Neural progenitor cell (in vitro differentiated cells): Measurements from ENCODE around the gene SLC45A1.

Experiments
- EZH2phosphoT487 ChIP-seq: fragments of 200-600 bp; sonication (generic); IDR thresholded peaks from 2 replicates; pipeline ENCODE4 v1.6.1; 2017; ENCODE audit warnings: antibody characterized with exemption
- TF ChIP-seq, protein P1 (sequence below): fragments of 200-600 bp; sonication (generic); IDR thresholded peaks from 2 replicates; pipeline ENCODE4 v1.5.1; 2017; ENCODE audit warnings: antibody characterized with exemption, mild to moderate bottlenecking

- TF ChIP-seq, protein P1, sequence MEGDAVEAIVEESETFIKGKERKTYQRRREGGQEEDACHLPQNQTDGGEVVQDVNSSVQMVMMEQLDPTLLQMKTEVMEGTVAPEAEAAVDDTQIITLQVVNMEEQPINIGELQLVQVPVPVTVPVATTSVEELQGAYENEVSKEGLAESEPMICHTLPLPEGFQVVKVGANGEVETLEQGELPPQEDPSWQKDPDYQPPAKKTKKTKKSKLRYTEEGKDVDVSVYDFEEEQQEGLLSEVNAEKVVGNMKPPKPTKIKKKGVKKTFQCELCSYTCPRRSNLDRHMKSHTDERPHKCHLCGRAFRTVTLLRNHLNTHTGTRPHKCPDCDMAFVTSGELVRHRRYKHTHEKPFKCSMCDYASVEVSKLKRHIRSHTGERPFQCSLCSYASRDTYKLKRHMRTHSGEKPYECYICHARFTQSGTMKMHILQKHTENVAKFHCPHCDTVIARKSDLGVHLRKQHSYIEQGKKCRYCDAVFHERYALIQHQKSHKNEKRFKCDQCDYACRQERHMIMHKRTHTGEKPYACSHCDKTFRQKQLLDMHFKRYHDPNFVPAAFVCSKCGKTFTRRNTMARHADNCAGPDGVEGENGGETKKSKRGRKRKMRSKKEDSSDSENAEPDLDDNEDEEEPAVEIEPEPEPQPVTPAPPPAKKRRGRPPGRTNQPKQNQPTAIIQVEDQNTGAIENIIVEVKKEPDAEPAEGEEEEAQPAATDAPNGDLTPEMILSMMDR = no peak
- TF ChIP-seq EZH2phosphoT487 = no peak
Observed at GRCh38 chr1:8354038-8354437, 36.1 kb downstream of the SLC45A1 start.
